ENCODE results near the gene ZNF581. TPM values are rescaled to one million over a fixed set of nuclear protein-coding genes. Genes with fewer than 3 reads are reported as not detected.

The ZNF581 gene
- total RNA-seq, 1 experiment from 2014 or later = 37.1 TPM

DNA sequence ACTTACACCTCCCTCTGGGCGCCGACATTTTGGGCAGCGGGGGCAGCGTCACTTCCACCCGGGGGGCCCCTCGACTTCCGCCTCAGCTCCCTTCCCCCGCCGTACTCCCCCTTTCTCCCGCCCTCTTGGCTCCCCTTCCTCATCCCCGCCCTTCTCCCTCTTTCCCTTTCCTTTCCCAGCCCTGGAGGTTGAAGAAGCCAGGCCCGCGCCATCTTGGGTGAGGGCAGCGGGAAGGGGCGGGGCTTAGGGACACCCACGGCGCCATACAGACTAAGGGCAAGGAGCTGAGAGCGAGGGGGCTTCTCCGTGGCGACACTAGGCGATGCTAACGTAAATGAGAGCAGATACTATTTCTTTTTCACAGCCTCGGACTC is 44.0 kb upstream of the ZNF581 start, which contains the start of gene FIZ1:
Gene FIZ1 (minus strand): TSS at position 50 of the 374 bp plus-strand sequence. CDS start 1,652 bp downstream, outside the sequence.
- Histone ChIP-seq H3K4me3 (ENCODE audit: low read depth, low read length, poor library complexity, severe bottlenecking) (peak within 1 kb of the TSS; percentile 66), H3K9me3 (ENCODE audit: low read depth, low read length, poor library complexity, severe bottlenecking) (no peaks in the 10 kb centered on the region), H3K4me1 (ENCODE audit: insufficient read depth, low read length, poor library complexity, severe bottlenecking) (peaks cover 17% of the 10 kb centered on the region), H3K27ac (ENCODE audit: low read depth, low read length, poor library complexity, severe bottlenecking) (peak within 1 kb of the TSS; percentile 100), H3K27me3 (replicated peaks; ENCODE audit: insufficient read depth, low read depth, low read length, poor library complexity) (no peaks in the 10 kb centered on the region), H3K36me3 (ENCODE audit: insufficient read depth, low read length, poor library complexity, severe bottlenecking) (peaks cover 27% of the 10 kb centered on the region)
- no peak for TF ChIP-seq EZH2 (IDR thresholded peaks at IDR 0.05; ENCODE audit: borderline replicate concordance, low read depth, low read length, poor library complexity, severe bottlenecking)
- TF ChIP-seq, protein P1, sequence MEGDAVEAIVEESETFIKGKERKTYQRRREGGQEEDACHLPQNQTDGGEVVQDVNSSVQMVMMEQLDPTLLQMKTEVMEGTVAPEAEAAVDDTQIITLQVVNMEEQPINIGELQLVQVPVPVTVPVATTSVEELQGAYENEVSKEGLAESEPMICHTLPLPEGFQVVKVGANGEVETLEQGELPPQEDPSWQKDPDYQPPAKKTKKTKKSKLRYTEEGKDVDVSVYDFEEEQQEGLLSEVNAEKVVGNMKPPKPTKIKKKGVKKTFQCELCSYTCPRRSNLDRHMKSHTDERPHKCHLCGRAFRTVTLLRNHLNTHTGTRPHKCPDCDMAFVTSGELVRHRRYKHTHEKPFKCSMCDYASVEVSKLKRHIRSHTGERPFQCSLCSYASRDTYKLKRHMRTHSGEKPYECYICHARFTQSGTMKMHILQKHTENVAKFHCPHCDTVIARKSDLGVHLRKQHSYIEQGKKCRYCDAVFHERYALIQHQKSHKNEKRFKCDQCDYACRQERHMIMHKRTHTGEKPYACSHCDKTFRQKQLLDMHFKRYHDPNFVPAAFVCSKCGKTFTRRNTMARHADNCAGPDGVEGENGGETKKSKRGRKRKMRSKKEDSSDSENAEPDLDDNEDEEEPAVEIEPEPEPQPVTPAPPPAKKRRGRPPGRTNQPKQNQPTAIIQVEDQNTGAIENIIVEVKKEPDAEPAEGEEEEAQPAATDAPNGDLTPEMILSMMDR (conservative IDR thresholded peaks at IDR 0.05; ENCODE audit: low read depth, low read length) = no peak
- peak; percentile 100 for DNase-seq (ENCODE audit: low spot score)
- intact Hi-C loops (cut with micrococcal nuclease; ENCODE audit: unreplicated experiment) = no loop called here
- BruUV-seq (replicated peaks) = no TSS peak
- POLR2A ChIA-PET (ENCODE audit: low non-redundant PET) = interaction anchor here (0.6 kb wide), 3 partner anchors 18 to 252 kb away, joined by 3 to 4 read pairs (median 3); partner anchors contain the start of gene ZNF579
- CTCF ChIA-PET = interaction anchor here (0.5 to 1.2 kb wide), 3 partner anchors 11 to 85 kb away, joined by 3 to 5 read pairs (median 4); no protein-coding TSS in a partner anchor

DNA sequence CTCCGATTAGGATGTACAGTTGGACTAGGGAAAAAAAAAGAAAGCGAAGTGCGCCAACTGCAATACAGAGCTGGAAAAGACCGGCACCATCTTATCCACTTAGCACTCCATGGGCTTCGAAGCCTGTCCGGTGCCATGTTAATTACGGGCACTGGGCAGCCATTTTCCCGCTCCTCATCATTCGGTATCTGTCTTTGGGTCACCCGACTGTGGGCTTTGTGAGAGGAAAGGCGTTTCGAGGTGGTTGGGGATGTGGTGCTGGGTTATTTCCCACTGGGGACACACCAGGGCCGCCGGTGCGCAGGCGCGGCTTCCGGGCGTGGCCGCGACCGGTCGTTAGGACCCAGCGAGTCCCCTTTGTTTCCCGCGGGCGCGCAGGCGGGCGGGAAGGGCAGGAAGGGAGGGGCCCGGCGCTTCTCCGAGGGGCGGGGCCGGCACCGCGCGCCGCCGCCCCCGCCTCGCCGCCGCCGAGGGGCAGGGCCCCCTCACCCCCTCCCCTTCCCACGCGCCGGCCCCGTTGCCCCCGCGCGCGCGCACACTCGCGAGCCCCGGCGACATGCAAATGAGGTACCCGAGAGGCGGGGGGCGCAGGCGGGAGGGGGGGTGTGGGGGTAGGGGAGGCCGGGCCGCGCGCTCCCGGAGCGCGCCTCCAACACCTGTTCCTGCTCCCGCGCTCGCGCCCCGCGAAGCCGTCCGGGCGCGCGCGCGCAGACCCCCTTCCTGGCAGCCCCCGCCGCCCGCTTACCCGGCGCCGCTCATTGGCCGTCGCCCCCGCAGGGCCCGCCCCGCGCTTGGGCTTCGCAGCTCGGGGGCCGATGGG is 43.4 kb upstream of the ZNF581 start, which contains the start of gene ZNF524:
Gene ZNF524 (plus strand): TSS at position 447 of the 820 bp plus-strand sequence. CDS start 1,825 bp downstream, outside the sequence.
- no TSS peak for BruUV-seq (replicated peaks)
- peaks cover 23% of the 10 kb centered on the region for H3K36me3 ChIP-seq (ENCODE audit: insufficient read depth, low read length, poor library complexity, severe bottlenecking)
- no peaks in the 10 kb centered on the region for H3K27me3 ChIP-seq (replicated peaks; ENCODE audit: insufficient read depth, low read depth, low read length, poor library complexity)
- peaks cover 21% of the 10 kb centered on the region for H3K4me1 ChIP-seq (ENCODE audit: insufficient read depth, low read length, poor library complexity, severe bottlenecking)
- ChIA-PET POLR2A (ENCODE audit: low non-redundant PET) (no interaction called here), CTCF (interaction anchor here (0.7 to 1.2 kb wide), 3 partner anchors 12 to 33 kb away, joined by 3 to 7 read pairs (median 5); no protein-coding TSS in a partner anchor)
- peak within 1 kb of the TSS; percentile 100 for H3K27ac ChIP-seq (ENCODE audit: low read depth, low read length, poor library complexity, severe bottlenecking)
- DNase-seq (ENCODE audit: low spot score) = peak; percentile 94
- intact Hi-C loops (cut with micrococcal nuclease; ENCODE audit: unreplicated experiment) = loop anchor here (5.0 kb wide), 1 partner anchor 193 kb away; the partner anchor contains the start of gene UBE2S
- peak within 1 kb of the TSS; percentile 66 for H3K4me3 ChIP-seq (ENCODE audit: low read depth, low read length, poor library complexity, severe bottlenecking)
- H3K9me3 ChIP-seq (ENCODE audit: low read depth, low read length, poor library complexity, severe bottlenecking) = no peaks in the 10 kb centered on the region
- TF ChIP-seq EZH2 (IDR thresholded peaks at IDR 0.05; ENCODE audit: borderline replicate concordance, low read depth, low read length, poor library complexity, severe bottlenecking) = no peak
- TF ChIP-seq, protein P1 (conservative IDR thresholded peaks at IDR 0.05; ENCODE audit: low read depth, low read length) = no peak

DNA sequence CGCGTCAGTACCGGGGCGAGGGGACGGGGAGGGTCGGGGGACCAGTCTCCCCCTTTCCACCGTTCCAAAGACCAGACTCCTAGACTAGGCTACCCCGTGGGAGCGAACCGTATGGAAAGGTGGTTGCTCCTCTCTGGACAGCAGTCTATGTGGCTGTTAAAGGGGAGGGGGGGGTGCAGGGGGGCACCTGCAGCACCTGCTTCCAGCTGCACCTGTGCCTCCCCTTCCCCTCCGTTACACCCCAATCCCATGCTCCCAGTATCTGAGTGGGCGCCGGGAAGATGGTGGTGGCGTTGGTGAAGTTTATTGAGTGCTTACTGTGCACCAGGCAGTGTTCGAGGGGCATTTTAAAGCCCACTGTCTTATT is 42.8 kb upstream of the ZNF581 start:
- H3K27me3 ChIP-seq (replicated peaks; ENCODE audit: insufficient read depth, low read depth, low read length, poor library complexity) = no peaks in the 10 kb centered on the region
- H3K27ac ChIP-seq (ENCODE audit: low read depth, low read length, poor library complexity, severe bottlenecking) = peak overlapping the region; percentile 100
- no peak for DNase-seq (ENCODE audit: low spot score)
- TF ChIP-seq EZH2 (IDR thresholded peaks at IDR 0.05; ENCODE audit: borderline replicate concordance, low read depth, low read length, poor library complexity, severe bottlenecking) = no peak
- TF ChIP-seq, protein P1 (conservative IDR thresholded peaks at IDR 0.05; ENCODE audit: low read depth, low read length) = no peak
- CTCF ChIA-PET = interaction anchor here (0.7 kb wide), 1 partner anchor 17 kb away, joined by 7 read pairs; no protein-coding TSS in a partner anchor
- H3K9me3 ChIP-seq (ENCODE audit: low read depth, low read length, poor library complexity, severe bottlenecking) = no peaks in the 10 kb centered on the region
- peaks cover 21% of the 10 kb centered on the region for H3K4me1 ChIP-seq (ENCODE audit: insufficient read depth, low read length, poor library complexity, severe bottlenecking)
- POLR2A ChIA-PET (ENCODE audit: low non-redundant PET) = no interaction called here
- BruUV-seq (replicated peaks) = TSS peak; percentile 63
- peaks cover 17% of the 10 kb centered on the region for H3K36me3 ChIP-seq (ENCODE audit: insufficient read depth, low read length, poor library complexity, severe bottlenecking)
- intact Hi-C loops (cut with micrococcal nuclease; ENCODE audit: unreplicated experiment) = loop anchor here (5.0 kb wide), 1 partner anchor 193 kb away; the partner anchor contains the start of gene UBE2S
- H3K4me3 ChIP-seq (ENCODE audit: low read depth, low read length, poor library complexity, severe bottlenecking) = peak overlapping the region; percentile 66
